Hepatocyte (in vitro differentiated cells): ENCODE results near the gene WIPF3. TPM values are rescaled to one million over a fixed set of nuclear protein-coding genes. Genes with fewer than 3 reads are reported as not detected.

Experiments
- DNase-seq: peaks from one replicate; pipeline ENCODE4 v3.0.0-alpha.2; 2016; ENCODE audit warnings: low spot score
- H2AFZ ChIP-seq: fragments of 200-600 bp; sonication (generic); 2 replicates; pipeline ENCODE4 v1.6.0; 2016; ENCODE audit warnings: antibody characterized with exemption, mild to moderate bottlenecking
- H3K27ac ChIP-seq: fragments of 200-600 bp; sonication (generic); 2 replicates; pipeline ENCODE4 v1.5.1; 2016; ENCODE audit warnings: mild to moderate bottlenecking
- H3K27me3 ChIP-seq: fragments of 200-600 bp; sonication (generic); 2 replicates; pipeline ENCODE4 v1.6.1; 2016
- H3K36me3 ChIP-seq: fragments of 200-600 bp; sonication (generic); replicated peaks from 2 replicates; pipeline ENCODE4 v1.5.1; 2016; ENCODE audit warnings: low read depth; ENCODE audit not compliant: insufficient read depth
- H3K4me1 ChIP-seq: fragments of 200-600 bp; sonication (generic); 2 replicates; pipeline ENCODE4 v1.5.1; 2016; ENCODE audit warnings: mild to moderate bottlenecking, moderate library complexity; ENCODE audit not compliant: insufficient read depth
- H3K4me2 ChIP-seq: fragments of 200-600 bp; sonication (generic); 2 replicates; pipeline ENCODE4 v1.6.0; 2016
- H3K4me3 ChIP-seq: fragments of 200-600 bp; sonication (generic); 2 replicates; pipeline ENCODE4 v1.5.1; 2016; ENCODE audit warnings: mild to moderate bottlenecking
- H3K79me2 ChIP-seq: fragments of 200-600 bp; sonication (generic); 2 replicates; pipeline ENCODE4 v1.6.0; 2017; ENCODE audit warnings: mild to moderate bottlenecking
- H3K9me2 ChIP-seq: fragments of 200-600 bp; sonication (generic); replicated peaks from 2 replicates; pipeline ENCODE4 v1.6.0; 2017; ENCODE audit warnings: mild to moderate bottlenecking; ENCODE audit not compliant: insufficient read depth
- H3K9me3 ChIP-seq: fragments of 200-600 bp; sonication (generic); 2 replicates; pipeline ENCODE4 v1.5.1; 2016; ENCODE audit warnings: low read depth, mild to moderate bottlenecking
- H4K20me1 ChIP-seq: fragments of 200-600 bp; sonication (generic); 2 replicates; pipeline ENCODE4 v1.6.0; 2016; ENCODE audit warnings: mild to moderate bottlenecking; ENCODE audit not compliant: insufficient read depth, poor library complexity, severe bottlenecking
- EZH2 ChIP-seq: fragments of 200-600 bp; sonication (generic); IDR thresholded peaks from 2 replicates; pipeline ENCODE4 v1.6.1; 2016; ENCODE audit warnings: antibody characterized with exemption, mild to moderate bottlenecking, borderline replicate concordance
- EZH2phosphoT487 ChIP-seq: fragments of 200-600 bp; sonication (generic); IDR thresholded peaks from one replicate; pipeline ENCODE4 v1.6.1; 2018; ENCODE audit warnings: antibody characterized with exemption, mild to moderate bottlenecking, low read depth, moderate library complexity; ENCODE audit not compliant: unreplicated experiment, severe bottlenecking
- WGBS: methylation state at CpG from one replicate; pipeline ENCODE4 v1.1.6; 2016; ENCODE audit warnings: low lambda C conversion rate; ENCODE audit errors: missing lambda C conversion rate; 5-methylcytosine and 5-hydroxymethylcytosine counted together
- polyA plus RNA-seq: library from polyadenylated mRNA; unstranded; fragments of >200 nt; fragmentation: Nextera tagmentation; extraction: Ambion mirVana; gene quantifications from 2 replicates; pipeline ENCODE4 v1.2.1, GENCODE V29; 2016
- total RNA-seq: library from RNA; depleted of rRNA; stranded (reverse); fragments of >200 nt; gene quantifications from 2 replicates; pipeline ENCODE4 v1.2.3, GENCODE V29; 2014
- TF ChIP-seq, protein P1 (sequence below): fragments of 200-600 bp; sonication (generic); IDR thresholded peaks from 2 replicates; pipeline ENCODE4 v1.5.1; 2016; ENCODE audit warnings: antibody characterized with exemption, mild to moderate bottlenecking; ENCODE audit not compliant: poor library complexity

WIPF3 gene
- total and polyA plus RNA-seq, 2 experiments from 2014 or later = 0.98 to 2.4 TPM

DNA sequence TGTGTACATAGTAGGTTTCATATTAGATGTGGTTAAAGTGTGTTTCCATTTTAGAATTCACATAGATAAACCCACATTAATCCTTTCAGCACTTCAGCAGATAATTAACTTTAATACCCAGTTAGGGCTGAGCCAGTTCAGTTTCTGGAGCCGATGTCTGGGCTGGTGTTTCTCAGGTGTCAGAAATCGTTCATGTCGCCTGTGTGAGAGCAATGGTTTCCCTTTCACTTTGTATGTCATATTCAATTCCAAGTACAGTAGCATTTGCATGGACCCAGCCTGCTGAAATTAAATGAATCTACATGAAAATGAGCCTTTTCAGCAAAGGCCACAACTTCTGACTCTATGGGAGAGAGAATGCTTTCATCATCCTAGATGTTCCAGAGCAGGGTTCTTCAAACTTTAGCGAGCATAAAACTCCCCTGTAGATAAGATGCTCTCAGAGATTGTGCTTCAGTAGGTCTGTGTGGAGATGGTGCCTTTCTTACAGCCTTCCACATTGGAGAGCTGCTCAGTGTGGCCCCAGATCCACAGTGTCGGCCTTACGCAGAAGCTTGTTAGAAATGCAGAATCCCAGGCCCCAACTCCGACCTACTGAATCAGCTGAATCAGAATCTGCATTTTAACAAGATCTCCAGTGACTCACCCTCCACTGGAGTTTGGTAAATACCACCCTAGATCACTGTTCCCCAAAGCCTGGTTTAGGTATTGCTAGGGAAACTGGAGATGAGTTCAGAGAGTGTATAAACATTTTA lies 19.6 kb downstream of the WIPF3 start:
- H2AFZ ChIP-seq = no peak overlapping the region
- H3K36me3 ChIP-seq = no peaks in the 10 kb centered on the region
- no peak for DNase-seq
- H3K4me2 ChIP-seq = peak overlapping the region; percentile 30
- no peaks in the 10 kb centered on the region for H3K9me2 ChIP-seq
- H3K27ac ChIP-seq = no peak overlapping the region
- H3K4me3 ChIP-seq = no peak overlapping the region
- no peaks in the 10 kb centered on the region for H3K79me2 ChIP-seq
- WGBS = 62% methylated on average over 7 of the region's 7 CpGs
- no peaks in the 10 kb centered on the region for H3K27me3 ChIP-seq
- H4K20me1 ChIP-seq = no peaks in the 10 kb centered on the region
- no peaks in the 10 kb centered on the region for H3K4me1 ChIP-seq
- H3K9me3 ChIP-seq = no peaks in the 10 kb centered on the region
- TF ChIP-seq EZH2phosphoT487 (no peak), EZH2 (no peak)
- TF ChIP-seq, protein P1, sequence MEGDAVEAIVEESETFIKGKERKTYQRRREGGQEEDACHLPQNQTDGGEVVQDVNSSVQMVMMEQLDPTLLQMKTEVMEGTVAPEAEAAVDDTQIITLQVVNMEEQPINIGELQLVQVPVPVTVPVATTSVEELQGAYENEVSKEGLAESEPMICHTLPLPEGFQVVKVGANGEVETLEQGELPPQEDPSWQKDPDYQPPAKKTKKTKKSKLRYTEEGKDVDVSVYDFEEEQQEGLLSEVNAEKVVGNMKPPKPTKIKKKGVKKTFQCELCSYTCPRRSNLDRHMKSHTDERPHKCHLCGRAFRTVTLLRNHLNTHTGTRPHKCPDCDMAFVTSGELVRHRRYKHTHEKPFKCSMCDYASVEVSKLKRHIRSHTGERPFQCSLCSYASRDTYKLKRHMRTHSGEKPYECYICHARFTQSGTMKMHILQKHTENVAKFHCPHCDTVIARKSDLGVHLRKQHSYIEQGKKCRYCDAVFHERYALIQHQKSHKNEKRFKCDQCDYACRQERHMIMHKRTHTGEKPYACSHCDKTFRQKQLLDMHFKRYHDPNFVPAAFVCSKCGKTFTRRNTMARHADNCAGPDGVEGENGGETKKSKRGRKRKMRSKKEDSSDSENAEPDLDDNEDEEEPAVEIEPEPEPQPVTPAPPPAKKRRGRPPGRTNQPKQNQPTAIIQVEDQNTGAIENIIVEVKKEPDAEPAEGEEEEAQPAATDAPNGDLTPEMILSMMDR = no peak

DNA sequence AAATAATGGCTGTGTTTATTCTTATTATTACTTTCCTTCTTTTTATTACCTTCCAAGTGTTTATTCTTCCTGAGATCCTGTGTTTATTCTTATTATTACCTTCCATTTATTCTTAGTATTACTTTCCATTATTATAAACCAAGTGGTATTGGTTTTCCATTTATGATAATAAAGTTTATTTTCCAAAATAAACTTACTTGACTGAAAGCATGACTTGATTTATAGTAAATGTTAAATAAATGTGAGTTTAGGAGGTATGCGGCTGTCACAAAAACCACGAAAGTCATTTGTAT lies 20.2 kb downstream of the WIPF3 start:
- Histone ChIP-seq H3K9me3 (no peaks in the 10 kb centered on the region), H4K20me1 (no peaks in the 10 kb centered on the region), H3K27ac (no peak overlapping the region), H3K79me2 (no peaks in the 10 kb centered on the region), H3K36me3 (no peaks in the 10 kb centered on the region), H3K4me3 (no peak overlapping the region), H3K4me1 (no peaks in the 10 kb centered on the region), H2AFZ (no peak overlapping the region), H3K9me2 (no peaks in the 10 kb centered on the region), H3K4me2 (no peak overlapping the region), H3K27me3 (no peaks in the 10 kb centered on the region)
- no peak for DNase-seq
- TF ChIP-seq EZH2phosphoT487 (peak; percentile 97), EZH2 (no peak)
- 72% methylated on average over 2 of the region's 2 CpGs for WGBS

DNA sequence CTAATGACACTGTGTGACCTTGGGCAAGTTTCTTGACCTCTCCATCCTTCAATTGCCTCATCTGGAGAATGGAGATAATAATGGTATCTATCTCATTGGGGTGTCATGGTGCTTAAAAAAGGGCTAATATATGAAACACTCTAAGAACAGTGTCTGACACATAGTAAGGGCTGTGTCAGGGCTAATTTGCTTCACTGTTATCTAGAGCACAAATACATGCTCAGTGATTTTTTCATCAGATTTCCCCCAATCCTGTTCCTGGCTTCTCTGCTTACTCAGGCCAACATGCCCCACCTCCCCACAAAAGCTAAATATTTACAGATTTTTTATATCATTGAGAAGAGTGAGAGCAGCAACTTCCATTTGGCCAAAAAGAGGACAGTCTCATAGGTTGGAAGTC lies 20.6 kb downstream of the WIPF3 start:
- TF ChIP-seq, protein P1 = no peak
- TF ChIP-seq EZH2 = no peak
- TF ChIP-seq EZH2phosphoT487 = no peak
- H3K36me3 ChIP-seq = no peaks in the 10 kb centered on the region
- no peaks in the 10 kb centered on the region for H3K9me3 ChIP-seq
- no peak overlapping the region for H3K4me3 ChIP-seq
- H3K79me2 ChIP-seq = no peaks in the 10 kb centered on the region
- H3K4me1 ChIP-seq = no peaks in the 10 kb centered on the region
- no peak overlapping the region for H3K27ac ChIP-seq
- DNase-seq = no peak
- H3K4me2 ChIP-seq = no peak overlapping the region
- H2AFZ ChIP-seq = no peak overlapping the region
- no peaks in the 10 kb centered on the region for H4K20me1 ChIP-seq
- no peaks in the 10 kb centered on the region for H3K9me2 ChIP-seq
- no peaks in the 10 kb centered on the region for H3K27me3 ChIP-seq

DNA sequence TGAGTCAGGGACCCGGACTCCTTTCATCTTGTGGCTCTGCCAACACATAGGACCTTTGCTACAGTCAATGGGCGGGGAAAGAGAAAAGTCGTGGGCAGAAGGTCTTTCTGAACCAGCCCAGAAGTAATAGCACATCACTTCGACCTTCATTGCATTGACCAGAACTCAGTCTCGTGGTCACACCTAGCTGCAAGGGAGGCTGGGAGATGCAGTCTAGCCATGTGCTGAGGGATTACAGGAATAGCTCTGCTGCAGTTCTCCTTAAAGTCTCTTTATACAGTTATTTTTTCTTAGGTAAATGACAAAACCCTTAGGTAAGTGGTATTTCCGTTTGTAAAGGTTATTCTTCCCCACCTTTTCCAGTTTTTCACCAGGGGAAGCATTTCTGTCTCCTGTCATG lies 25.4 kb downstream of the WIPF3 start:
- Histone ChIP-seq H3K4me1 (no peaks in the 10 kb centered on the region), H3K4me3 (no peak overlapping the region), H2AFZ (no peak overlapping the region), H3K9me3 (no peaks in the 10 kb centered on the region), H3K36me3 (no peaks in the 10 kb centered on the region), H4K20me1 (no peaks in the 10 kb centered on the region), H3K79me2 (no peaks in the 10 kb centered on the region), H3K27me3 (no peaks in the 10 kb centered on the region), H3K4me2 (no peak overlapping the region), H3K9me2 (no peaks in the 10 kb centered on the region), H3K27ac (no peak overlapping the region)
- 95% methylated on average over 6 of the region's 6 CpGs for WGBS
- DNase-seq = no peak
- TF ChIP-seq, protein P1 = no peak
- TF ChIP-seq EZH2phosphoT487 = no peak
- TF ChIP-seq EZH2 = no peak
